Measurements from ENCODE around the gene SYNDIG1L.
A peak's percentile ranks its signal among the peaks of the same experiment; 100 is the strongest.
"Not testable (repeated sequence)": the region's sequence is repeated elsewhere in the genome, so short reads cannot be mapped to it uniquely, and the experiment has no call there.

The SYNDIG1L gene

GRCh38 chr14:74382231-74382630 is 43.8 kb downstream of the SYNDIG1L start:
- Mint-ChIP-seq H3K4me3 (no peak overlapping the region), H3K27ac (no peak overlapping the region), H3K27me3 (peaks cover 2% of the 10 kb centered on the region), H3K36me3 (no peaks in the 10 kb centered on the region), H3K9me3 (no peaks in the 10 kb centered on the region), H3K4me1 (no peaks in the 10 kb centered on the region)
- ATAC-seq (ENCODE audit: low read depth) (no peak), DNase-seq (ENCODE audit: low spot score in 2 of 2) (no peak)

- not testable (repeated sequence) for H3K9me3 Mint-ChIP-seq; DNase-seq (ENCODE audit: low spot score in 2 of 2); H3K4me1 Mint-ChIP-seq; H3K4me3 Mint-ChIP-seq; ATAC-seq (ENCODE audit: low read depth); H3K36me3 Mint-ChIP-seq; H3K27ac Mint-ChIP-seq; H3K27me3 Mint-ChIP-seq
These were observed 44.4 kb downstream of the SYNDIG1L start for GRCh38 chr14:74381571-74381970.

GRCh38 chr14:74380845-74381244 is 45.2 kb downstream of the SYNDIG1L start:
- no peak for DNase-seq (ENCODE audit: low spot score in 2 of 2)
- H3K9me3 Mint-ChIP-seq = no peaks in the 10 kb centered on the region
- ATAC-seq (ENCODE audit: low read depth) = no peak
- no peaks in the 10 kb centered on the region for H3K36me3 Mint-ChIP-seq
- no peak overlapping the region for H3K27ac Mint-ChIP-seq
- H3K27me3 Mint-ChIP-seq = no peaks in the 10 kb centered on the region
- no peak overlapping the region for H3K4me3 Mint-ChIP-seq
- H3K4me1 Mint-ChIP-seq = no peaks in the 10 kb centered on the region

- Mint-ChIP-seq H3K9me3 (no peaks in the 10 kb centered on the region), H3K36me3 (no peaks in the 10 kb centered on the region), H3K4me3 (no peak overlapping the region), H3K27ac (no peak overlapping the region), H3K27me3 (no peaks in the 10 kb centered on the region), H3K4me1 (no peaks in the 10 kb centered on the region)
- ATAC-seq (ENCODE audit: low read depth) = no peak
- DNase-seq (ENCODE audit: low spot score in 2 of 2) = no peak
These were observed 45.8 kb downstream of the SYNDIG1L start for GRCh38 chr14:74380172-74380571.

- H3K27ac Mint-ChIP-seq = no peak overlapping the region
- no peaks in the 10 kb centered on the region for H3K4me1 Mint-ChIP-seq
- DNase-seq (ENCODE audit: low spot score in 2 of 2) = no peak
- H3K36me3 Mint-ChIP-seq = no peaks in the 10 kb centered on the region
- no peaks in the 10 kb centered on the region for H3K27me3 Mint-ChIP-seq
- H3K4me3 Mint-ChIP-seq = no peak overlapping the region
- no peak for ATAC-seq (ENCODE audit: low read depth)
- no peaks in the 10 kb centered on the region for H3K9me3 Mint-ChIP-seq
These were observed 47.9 kb downstream of the SYNDIG1L start for GRCh38 chr14:74377976-74378690.

GRCh38 chr14:74368441-74368840 is 57.6 kb downstream of the SYNDIG1L start:
- DNase-seq (ENCODE audit: low spot score in 2 of 2) (no peak), ATAC-seq (ENCODE audit: low read depth) (no peak)
- H3K4me1 Mint-ChIP-seq = peaks cover 3% of the 10 kb centered on the region
- no peaks in the 10 kb centered on the region for H3K36me3 Mint-ChIP-seq
- no peak overlapping the region for H3K27ac Mint-ChIP-seq
- peaks cover 4% of the 10 kb centered on the region for H3K27me3 Mint-ChIP-seq
- H3K4me3 Mint-ChIP-seq = no peak overlapping the region
- H3K9me3 Mint-ChIP-seq = no peaks in the 10 kb centered on the region

GRCh38 chr14:74368026-74368425 is 58.0 kb downstream of the SYNDIG1L start:
- Mint-ChIP-seq H3K27ac (no peak overlapping the region), H3K4me3 (no peak overlapping the region), H3K4me1 (peaks cover 3% of the 10 kb centered on the region), H3K36me3 (no peaks in the 10 kb centered on the region), H3K27me3 (peaks cover 4% of the 10 kb centered on the region), H3K9me3 (no peaks in the 10 kb centered on the region)
- no peak for ATAC-seq (ENCODE audit: low read depth)
- DNase-seq (ENCODE audit: low spot score in 2 of 2) = no peak

- DNase-seq (ENCODE audit: low spot score in 2 of 2) (no peak), ATAC-seq (ENCODE audit: low read depth) (no peak)
- H3K36me3 Mint-ChIP-seq = no peaks in the 10 kb centered on the region
- no peak overlapping the region for H3K4me3 Mint-ChIP-seq
- peaks cover 3% of the 10 kb centered on the region for H3K27me3 Mint-ChIP-seq
- no peaks in the 10 kb centered on the region for H3K9me3 Mint-ChIP-seq
- H3K4me1 Mint-ChIP-seq = peaks cover 2% of the 10 kb centered on the region
- no peak overlapping the region for H3K27ac Mint-ChIP-seq
These were observed 61.6 kb downstream of the SYNDIG1L start for GRCh38 chr14:74364271-74364880.

- DNase-seq (ENCODE audit: low spot score in 2 of 2) (peak; percentile 73 to 74), ATAC-seq (ENCODE audit: low read depth) (peak; percentile 71)
- Mint-ChIP-seq H3K27me3 (peaks cover 3% of the 10 kb centered on the region), H3K9me3 (no peaks in the 10 kb centered on the region), H3K36me3 (no peaks in the 10 kb centered on the region), H3K27ac (no peak overlapping the region), H3K4me1 (peaks cover 2% of the 10 kb centered on the region), H3K4me3 (no peak overlapping the region)
These were observed 63.6 kb downstream of the SYNDIG1L start for GRCh38 chr14:74362361-74362915.

- Mint-ChIP-seq H3K36me3 (no peaks in the 10 kb centered on the region), H3K4me3 (no peak overlapping the region), H3K27me3 (peaks cover 8% of the 10 kb centered on the region), H3K9me3 (no peaks in the 10 kb centered on the region), H3K4me1 (peaks cover 2% of the 10 kb centered on the region), H3K27ac (no peak overlapping the region)
- DNase-seq (ENCODE audit: low spot score in 2 of 2) (no peak), ATAC-seq (ENCODE audit: low read depth) (no peak)
These were observed 65.8 kb downstream of the SYNDIG1L start for GRCh38 chr14:74360163-74360562.

GRCh38 chr14:74358176-74358829 is 67.7 kb downstream of the SYNDIG1L start:
- H3K36me3 Mint-ChIP-seq = no peaks in the 10 kb centered on the region
- peaks cover 6% of the 10 kb centered on the region for H3K27me3 Mint-ChIP-seq
- H3K4me1 Mint-ChIP-seq = peaks cover 2% of the 10 kb centered on the region
- no peaks in the 10 kb centered on the region for H3K9me3 Mint-ChIP-seq
- no peak overlapping the region for H3K4me3 Mint-ChIP-seq
- no peak overlapping the region for H3K27ac Mint-ChIP-seq
- ATAC-seq (ENCODE audit: low read depth) (no peak), DNase-seq (ENCODE audit: low spot score in 2 of 2) (no peak)

- Mint-ChIP-seq H3K36me3 (no peaks in the 10 kb centered on the region), H3K4me1 (peaks cover 2% of the 10 kb centered on the region), H3K27ac (no peak overlapping the region), H3K27me3 (peaks cover 6% of the 10 kb centered on the region), H3K9me3 (no peaks in the 10 kb centered on the region), H3K4me3 (no peak overlapping the region)
- ATAC-seq (ENCODE audit: low read depth) (no peak), DNase-seq (ENCODE audit: low spot score in 2 of 2) (no peak)
These were observed 68.4 kb downstream of the SYNDIG1L start for GRCh38 chr14:74357585-74357984.

GRCh38 chr14:74356892-74357575 is 69.0 kb downstream of the SYNDIG1L start:
- no peak for DNase-seq (ENCODE audit: low spot score in 2 of 2)
- H3K4me3 Mint-ChIP-seq = no peak overlapping the region
- no peaks in the 10 kb centered on the region for H3K9me3 Mint-ChIP-seq
- no peak for ATAC-seq (ENCODE audit: low read depth)
- H3K27me3 Mint-ChIP-seq = peaks cover 6% of the 10 kb centered on the region
- no peaks in the 10 kb centered on the region for H3K36me3 Mint-ChIP-seq
- H3K4me1 Mint-ChIP-seq = no peaks in the 10 kb centered on the region
- H3K27ac Mint-ChIP-seq = no peak overlapping the region
